Panc1 (cell line): ENCODE measurements around the gene SDF2L1.

Experiments used
- POLR2AphosphoS5 ChIP-seq: IDR thresholded peaks from 2 replicates; pipeline ENCODE4 v1.6.1; 2012; ENCODE audit warnings: mild to moderate bottlenecking, low read depth, low read length, moderate library complexity
- TF ChIP-seq, protein P1 (sequence below): fragments of 450-650 bp; IDR thresholded peaks from 2 replicates; pipeline ENCODE4 v1.5.1; 2017; ENCODE audit warnings: mild to moderate bottlenecking

DNA sequence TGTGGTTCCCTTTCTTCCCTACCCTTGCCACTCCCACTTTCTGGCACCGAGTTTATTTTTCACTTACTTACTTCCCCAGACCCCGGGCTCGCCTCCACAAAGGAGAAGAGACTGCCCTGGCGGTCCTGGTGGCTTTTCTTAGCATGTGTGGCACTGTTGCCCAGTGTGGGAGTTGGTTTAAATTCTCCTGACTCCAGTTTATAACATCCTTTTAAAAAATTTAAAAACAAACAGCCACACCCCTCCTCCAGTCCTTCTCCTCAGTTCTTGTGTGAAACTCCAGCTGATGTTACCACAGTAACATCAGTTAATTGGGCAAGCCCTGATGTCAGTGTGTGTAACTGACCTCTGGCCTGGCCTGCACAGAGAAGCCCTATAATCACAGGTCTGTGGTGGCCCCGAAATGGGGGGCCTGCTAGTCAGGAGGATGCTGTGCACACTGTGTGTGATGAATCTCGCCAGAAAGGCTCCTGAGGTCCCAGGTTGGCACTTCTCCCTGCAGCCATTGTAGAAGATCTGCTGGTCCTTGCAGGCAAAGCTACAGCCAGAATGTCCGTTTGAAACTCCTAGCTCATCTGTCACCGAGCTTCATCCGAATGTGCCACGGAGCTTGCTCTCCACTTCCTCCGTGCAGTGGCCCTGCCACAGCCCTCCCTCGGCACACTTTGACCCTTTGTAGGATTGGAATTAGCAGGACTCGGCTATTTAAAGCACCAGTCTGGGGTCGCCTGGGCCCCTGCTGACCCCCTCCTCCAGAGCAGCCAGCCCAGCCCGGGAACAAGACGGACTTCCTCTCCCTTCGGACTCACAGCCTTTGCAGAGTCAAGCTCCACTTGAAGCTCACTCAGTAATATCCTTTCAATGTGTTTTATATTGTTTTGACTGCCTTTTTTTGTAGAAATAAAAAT, 19.8 kb upstream of the SDF2L1 start:
- TF ChIP-seq, protein P1, sequence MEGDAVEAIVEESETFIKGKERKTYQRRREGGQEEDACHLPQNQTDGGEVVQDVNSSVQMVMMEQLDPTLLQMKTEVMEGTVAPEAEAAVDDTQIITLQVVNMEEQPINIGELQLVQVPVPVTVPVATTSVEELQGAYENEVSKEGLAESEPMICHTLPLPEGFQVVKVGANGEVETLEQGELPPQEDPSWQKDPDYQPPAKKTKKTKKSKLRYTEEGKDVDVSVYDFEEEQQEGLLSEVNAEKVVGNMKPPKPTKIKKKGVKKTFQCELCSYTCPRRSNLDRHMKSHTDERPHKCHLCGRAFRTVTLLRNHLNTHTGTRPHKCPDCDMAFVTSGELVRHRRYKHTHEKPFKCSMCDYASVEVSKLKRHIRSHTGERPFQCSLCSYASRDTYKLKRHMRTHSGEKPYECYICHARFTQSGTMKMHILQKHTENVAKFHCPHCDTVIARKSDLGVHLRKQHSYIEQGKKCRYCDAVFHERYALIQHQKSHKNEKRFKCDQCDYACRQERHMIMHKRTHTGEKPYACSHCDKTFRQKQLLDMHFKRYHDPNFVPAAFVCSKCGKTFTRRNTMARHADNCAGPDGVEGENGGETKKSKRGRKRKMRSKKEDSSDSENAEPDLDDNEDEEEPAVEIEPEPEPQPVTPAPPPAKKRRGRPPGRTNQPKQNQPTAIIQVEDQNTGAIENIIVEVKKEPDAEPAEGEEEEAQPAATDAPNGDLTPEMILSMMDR, result no peak
- TF ChIP-seq POLR2AphosphoS5, result no peak
